ENCODE data around the gene UBR4. TPM values are rescaled to one million over a fixed set of nuclear protein-coding genes. Genes with fewer than 3 reads are reported as not detected.

Gene UBR4
- polyA plus RNA-seq, 1 of the 3 experiments (the other 2 are of a cell fraction): 68.7 TPM

DNA sequence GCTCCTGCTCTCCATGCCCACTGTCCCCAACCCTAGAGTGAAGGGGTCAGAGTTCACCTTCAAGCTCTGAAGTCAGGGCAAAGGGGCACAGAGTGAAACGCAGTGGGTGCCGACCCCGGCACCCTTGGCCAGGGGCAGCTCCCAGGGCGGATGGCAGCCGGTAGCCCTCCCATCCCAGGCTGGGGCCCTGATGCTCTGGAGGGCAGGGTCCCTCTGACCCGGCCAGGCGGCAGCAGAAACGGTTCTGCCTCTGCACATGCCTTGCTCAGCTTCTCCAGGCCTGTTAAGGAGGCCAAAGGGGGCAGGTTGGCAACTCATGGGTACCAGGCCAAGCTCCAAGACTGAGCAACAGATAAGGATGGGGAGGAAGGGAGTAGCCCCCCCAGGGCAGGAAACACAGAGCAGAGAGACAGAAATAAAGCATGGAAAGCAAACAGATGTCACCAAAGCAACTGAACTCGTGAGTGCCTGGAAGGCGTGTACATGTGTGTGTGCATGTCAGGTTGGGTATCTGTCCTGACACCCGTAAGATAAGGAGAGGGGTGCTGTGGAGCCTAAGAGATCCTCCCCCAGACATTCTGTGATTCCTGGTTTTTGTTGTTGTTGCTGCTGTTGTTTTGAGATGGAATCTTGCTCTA lies 141.3 kb downstream of the UBR4 start:
- POLR2A ChIA-PET: no interaction called here
- Histone ChIP-seq H4K20me1 (ENCODE audit: insufficient read depth) (no peaks in the 10 kb centered on the region), H3K4me1 (ENCODE audit: control insufficient read depth in 1 of 2, insufficient read depth in 2 of 2, low read depth in 1 of 2, low read length in 1 of 2) (peaks cover 0 to 41% of the 10 kb centered on the region in 2 experiments; a peak in 1 of 4 replicates), H3K79me2 (ENCODE audit: insufficient read depth) (no peaks in the 10 kb centered on the region), H3F3A (replicated peaks; ENCODE audit: insufficient read depth) (no peaks in the 10 kb centered on the region), H2AFZ (ENCODE audit: low read depth) (no peak overlapping the region), H3K27ac (ENCODE audit: low read depth in 2 of 2, low read length in 1 of 2) (peak overlapping the region in 1 of 2 experiments; percentile 53; a peak in 1 of 4 replicates), H3K36me3 (replicated peaks in 1 of 2; ENCODE audit: control insufficient read depth in 1 of 2, insufficient read depth in 2 of 2, low read length in 1 of 2) (peaks cover 0 to 13% of the 10 kb centered on the region in 2 experiments), H3K4me2 (no peak overlapping the region), H3K9me3 (no peaks in the 10 kb centered on the region), H3K27me3 (ENCODE audit: insufficient read depth) (no peaks in the 10 kb centered on the region), H3K9me2 (no peaks in the 10 kb centered on the region), H3K4me3 (ENCODE audit: low read depth in 2 of 2, low read length in 1 of 2) (no peak overlapping the region), H3K9ac (no peak overlapping the region)
- DNase-seq: peak; percentile 80
- 77% methylated on average over 9 of the region's 11 CpGs for WGBS (ENCODE audit: low lambda C conversion rate)
- TF ChIP-seq, protein P1, sequence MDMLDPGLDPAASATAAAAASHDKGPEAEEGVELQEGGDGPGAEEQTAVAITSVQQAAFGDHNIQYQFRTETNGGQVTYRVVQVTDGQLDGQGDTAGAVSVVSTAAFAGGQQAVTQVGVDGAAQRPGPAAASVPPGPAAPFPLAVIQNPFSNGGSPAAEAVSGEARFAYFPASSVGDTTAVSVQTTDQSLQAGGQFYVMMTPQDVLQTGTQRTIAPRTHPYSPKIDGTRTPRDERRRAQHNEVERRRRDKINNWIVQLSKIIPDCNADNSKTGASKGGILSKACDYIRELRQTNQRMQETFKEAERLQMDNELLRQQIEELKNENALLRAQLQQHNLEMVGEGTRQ (IDR thresholded peaks at IDR 0.05; ENCODE audit: borderline replicate concordance, low read depth, low read length): no peak
- TF ChIP-seq RCOR1 (IDR thresholded peaks at IDR 0.05; ENCODE audit: low read length) (peak; percentile 65), TAF1 (IDR thresholded peaks at IDR 0.05; ENCODE audit: borderline replicate concordance, low read depth, low read length) (no peak), TEAD4 (IDR thresholded peaks at IDR 0.05; ENCODE audit: borderline replicate concordance, insufficient read depth) (no peak), EP300 (IDR thresholded peaks at IDR 0.05; ENCODE audit: borderline replicate concordance in 1 of 2, low read depth in 1 of 2, low read length in 1 of 2) (peak in 1 of 2 experiments; percentile 82; a peak in 2 of 4 replicates), FOSL2 (IDR thresholded peaks at IDR 0.05; ENCODE audit: borderline replicate concordance, low read depth) (no peak), GATA2 (CRISPR knock-in tag; IDR thresholded peaks at IDR 0.05) (peak; percentile 93), MXI1 (IDR thresholded peaks at IDR 0.05; ENCODE audit: low read depth, low read length) (peak; percentile 94), SIN3A (IDR thresholded peaks at IDR 0.05; ENCODE audit: borderline replicate concordance, low read depth, low read length) (no peak), POLR2AphosphoS5 (IDR thresholded peaks at IDR 0.05; ENCODE audit: low read depth, low read length) (no peak), FOXJ3 (CRISPR knock-in tag; IDR thresholded peaks at IDR 0.05) (peak; percentile 68), CHD2 (IDR thresholded peaks at IDR 0.05; ENCODE audit: low read length, partially characterized antibody) (peak; percentile 42), RAD21 (IDR thresholded peaks at IDR 0.05; ENCODE audit: low read length) (peak; percentile 11)
- TF ChIP-seq, protein P2, sequence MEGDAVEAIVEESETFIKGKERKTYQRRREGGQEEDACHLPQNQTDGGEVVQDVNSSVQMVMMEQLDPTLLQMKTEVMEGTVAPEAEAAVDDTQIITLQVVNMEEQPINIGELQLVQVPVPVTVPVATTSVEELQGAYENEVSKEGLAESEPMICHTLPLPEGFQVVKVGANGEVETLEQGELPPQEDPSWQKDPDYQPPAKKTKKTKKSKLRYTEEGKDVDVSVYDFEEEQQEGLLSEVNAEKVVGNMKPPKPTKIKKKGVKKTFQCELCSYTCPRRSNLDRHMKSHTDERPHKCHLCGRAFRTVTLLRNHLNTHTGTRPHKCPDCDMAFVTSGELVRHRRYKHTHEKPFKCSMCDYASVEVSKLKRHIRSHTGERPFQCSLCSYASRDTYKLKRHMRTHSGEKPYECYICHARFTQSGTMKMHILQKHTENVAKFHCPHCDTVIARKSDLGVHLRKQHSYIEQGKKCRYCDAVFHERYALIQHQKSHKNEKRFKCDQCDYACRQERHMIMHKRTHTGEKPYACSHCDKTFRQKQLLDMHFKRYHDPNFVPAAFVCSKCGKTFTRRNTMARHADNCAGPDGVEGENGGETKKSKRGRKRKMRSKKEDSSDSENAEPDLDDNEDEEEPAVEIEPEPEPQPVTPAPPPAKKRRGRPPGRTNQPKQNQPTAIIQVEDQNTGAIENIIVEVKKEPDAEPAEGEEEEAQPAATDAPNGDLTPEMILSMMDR (IDR thresholded peaks at IDR 0.05): no peak
- TF ChIP-seq, protein P3, sequence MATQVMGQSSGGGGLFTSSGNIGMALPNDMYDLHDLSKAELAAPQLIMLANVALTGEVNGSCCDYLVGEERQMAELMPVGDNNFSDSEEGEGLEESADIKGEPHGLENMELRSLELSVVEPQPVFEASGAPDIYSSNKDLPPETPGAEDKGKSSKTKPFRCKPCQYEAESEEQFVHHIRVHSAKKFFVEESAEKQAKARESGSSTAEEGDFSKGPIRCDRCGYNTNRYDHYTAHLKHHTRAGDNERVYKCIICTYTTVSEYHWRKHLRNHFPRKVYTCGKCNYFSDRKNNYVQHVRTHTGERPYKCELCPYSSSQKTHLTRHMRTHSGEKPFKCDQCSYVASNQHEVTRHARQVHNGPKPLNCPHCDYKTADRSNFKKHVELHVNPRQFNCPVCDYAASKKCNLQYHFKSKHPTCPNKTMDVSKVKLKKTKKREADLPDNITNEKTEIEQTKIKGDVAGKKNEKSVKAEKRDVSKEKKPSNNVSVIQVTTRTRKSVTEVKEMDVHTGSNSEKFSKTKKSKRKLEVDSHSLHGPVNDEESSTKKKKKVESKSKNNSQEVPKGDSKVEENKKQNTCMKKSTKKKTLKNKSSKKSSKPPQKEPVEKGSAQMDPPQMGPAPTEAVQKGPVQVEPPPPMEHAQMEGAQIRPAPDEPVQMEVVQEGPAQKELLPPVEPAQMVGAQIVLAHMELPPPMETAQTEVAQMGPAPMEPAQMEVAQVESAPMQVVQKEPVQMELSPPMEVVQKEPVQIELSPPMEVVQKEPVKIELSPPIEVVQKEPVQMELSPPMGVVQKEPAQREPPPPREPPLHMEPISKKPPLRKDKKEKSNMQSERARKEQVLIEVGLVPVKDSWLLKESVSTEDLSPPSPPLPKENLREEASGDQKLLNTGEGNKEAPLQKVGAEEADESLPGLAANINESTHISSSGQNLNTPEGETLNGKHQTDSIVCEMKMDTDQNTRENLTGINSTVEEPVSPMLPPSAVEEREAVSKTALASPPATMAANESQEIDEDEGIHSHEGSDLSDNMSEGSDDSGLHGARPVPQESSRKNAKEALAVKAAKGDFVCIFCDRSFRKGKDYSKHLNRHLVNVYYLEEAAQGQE (IDR thresholded peaks at IDR 0.05; ENCODE audit: low read depth, low read length): no peak
- TF ChIP-seq, protein P4, sequence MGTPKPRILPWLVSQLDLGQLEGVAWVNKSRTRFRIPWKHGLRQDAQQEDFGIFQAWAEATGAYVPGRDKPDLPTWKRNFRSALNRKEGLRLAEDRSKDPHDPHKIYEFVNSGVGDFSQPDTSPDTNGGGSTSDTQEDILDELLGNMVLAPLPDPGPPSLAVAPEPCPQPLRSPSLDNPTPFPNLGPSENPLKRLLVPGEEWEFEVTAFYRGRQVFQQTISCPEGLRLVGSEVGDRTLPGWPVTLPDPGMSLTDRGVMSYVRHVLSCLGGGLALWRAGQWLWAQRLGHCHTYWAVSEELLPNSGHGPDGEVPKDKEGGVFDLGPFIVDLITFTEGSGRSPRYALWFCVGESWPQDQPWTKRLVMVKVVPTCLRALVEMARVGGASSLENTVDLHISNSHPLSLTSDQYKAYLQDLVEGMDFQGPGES (IDR thresholded peaks at IDR 0.05; ENCODE audit: low read depth, low read length): no peak
- TF ChIP-seq, protein P5, sequence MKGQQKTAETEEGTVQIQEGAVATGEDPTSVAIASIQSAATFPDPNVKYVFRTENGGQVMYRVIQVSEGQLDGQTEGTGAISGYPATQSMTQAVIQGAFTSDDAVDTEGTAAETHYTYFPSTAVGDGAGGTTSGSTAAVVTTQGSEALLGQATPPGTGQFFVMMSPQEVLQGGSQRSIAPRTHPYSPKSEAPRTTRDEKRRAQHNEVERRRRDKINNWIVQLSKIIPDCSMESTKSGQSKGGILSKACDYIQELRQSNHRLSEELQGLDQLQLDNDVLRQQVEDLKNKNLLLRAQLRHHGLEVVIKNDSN (IDR thresholded peaks at IDR 0.05; ENCODE audit: borderline replicate concordance, low read depth): no peak
- CTCF ChIA-PET: interaction anchor here (0.6 to 6.8 kb wide), 6 partner anchors 76 to 174 kb away, joined by 3 to 34 read pairs (median 3); no protein-coding TSS in a partner anchor
